GM15510 (cell line): ENCODE measurements around the gene LHFPL2.

Source experiments
- POLR2A ChIP-seq: IDR thresholded peaks from 3 replicates; pipeline ENCODE4 v1.6.1; 2011; ENCODE audit warnings: borderline replicate concordance; ENCODE audit not compliant: insufficient read length; ENCODE audit errors: extremely low read depth

LHFPL2 gene

DNA sequence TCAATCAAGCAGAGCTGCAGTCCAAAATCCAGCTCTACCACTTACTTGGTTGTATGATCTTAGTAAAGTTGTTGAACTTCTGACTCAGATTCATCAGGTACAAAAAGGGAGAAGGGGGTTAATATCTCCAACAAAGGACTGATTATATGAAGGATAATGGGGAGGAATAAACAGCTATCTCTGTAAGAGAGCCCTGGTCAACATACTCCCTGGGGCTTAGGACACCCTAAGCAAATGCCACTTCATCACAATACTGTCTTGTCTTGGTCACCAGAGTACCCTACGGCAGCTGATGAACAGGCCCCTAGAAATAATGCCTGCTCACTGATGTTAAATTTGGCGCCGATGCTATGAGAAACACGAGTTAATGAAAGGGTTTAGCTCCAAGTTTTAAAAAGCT, 34.8 kb downstream of the LHFPL2 start:
- TF ChIP-seq POLR2A: no peak

DNA sequence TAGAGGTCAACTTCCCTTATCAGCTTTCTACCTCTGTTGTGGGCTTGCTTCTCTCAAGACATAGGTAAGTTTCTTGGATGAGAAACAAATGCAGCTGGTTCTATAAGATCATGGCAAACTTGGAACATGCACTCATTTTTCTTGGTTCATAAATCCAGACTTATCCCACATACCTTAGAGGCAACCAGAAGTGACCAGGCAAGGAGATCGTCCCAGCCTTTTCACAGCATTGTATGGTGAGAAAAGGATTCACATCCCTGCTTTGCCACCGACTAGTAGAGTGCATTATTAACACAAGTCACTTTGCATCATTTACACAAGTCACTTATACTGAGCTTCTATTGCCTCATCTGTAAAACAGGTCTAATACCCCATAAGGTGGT, 35.4 kb downstream of the LHFPL2 start:
- no peak for TF ChIP-seq POLR2A

DNA sequence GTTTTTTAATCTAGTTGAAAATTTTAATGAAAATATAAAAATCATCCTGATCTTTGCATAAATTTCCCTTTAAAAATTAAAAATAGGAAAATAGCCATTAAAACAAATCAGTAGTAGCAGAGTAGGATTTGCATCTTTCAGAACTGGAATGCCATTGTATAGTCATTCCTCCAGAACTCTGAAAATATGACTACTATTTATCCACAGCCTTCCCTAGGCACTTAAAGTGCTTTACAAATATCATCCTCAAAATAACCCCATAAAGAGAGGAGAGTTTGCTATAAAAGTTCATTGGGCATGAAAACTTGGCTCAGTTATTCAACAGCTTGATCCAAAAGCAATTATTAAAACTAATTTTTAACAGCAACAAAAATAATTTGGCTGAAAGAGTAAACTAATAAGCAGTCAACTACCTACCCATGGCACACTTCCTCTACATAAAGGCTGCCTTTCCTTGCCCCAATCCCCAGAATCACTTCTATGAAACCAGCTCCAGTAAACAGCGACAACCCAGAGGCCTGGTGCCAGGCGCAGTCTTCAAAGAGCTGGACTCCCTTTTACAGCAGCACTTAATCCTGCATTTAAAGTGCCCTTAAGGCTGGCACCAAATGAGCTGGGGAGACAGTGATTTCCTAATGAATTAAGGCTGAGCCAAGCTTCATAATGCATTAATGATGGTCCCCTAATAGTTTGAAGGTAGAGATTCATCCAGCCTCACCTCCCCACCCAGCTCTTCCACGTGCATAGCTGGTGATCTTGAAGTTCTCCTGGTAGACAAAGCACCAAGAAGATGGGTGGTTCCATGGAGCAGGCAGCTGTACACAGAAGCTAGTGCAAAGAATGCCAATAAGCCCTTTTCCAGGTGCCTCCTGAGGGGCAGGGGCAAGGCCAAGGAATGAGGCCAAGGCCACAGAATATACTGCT, 36.1 kb downstream of the LHFPL2 start:
- no peak for TF ChIP-seq POLR2A

DNA sequence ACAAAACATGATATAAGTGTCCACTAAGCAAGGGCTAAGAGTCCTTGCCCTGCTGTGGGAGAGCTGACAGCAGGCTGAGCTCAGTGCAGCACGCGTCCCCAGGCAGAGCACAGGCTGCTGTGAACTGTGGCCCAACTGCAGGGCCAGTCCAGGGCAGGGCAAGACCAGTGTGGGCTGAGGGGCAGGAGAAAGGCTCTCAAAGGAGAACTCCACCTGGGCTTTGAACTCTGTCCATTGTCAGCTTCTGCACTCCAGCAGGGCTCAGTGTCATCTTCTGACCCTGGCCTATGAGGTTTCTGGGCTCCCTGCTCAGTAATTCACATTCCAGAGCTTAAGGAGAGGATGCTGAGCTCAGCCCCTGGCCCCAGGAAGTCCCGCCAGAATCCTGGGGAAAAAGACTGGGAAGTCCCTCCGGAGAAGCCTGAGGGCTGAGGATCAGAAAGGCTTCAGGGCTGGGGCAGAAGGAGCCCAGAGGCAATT, 37.4 kb downstream of the LHFPL2 start:
- no peak for TF ChIP-seq POLR2A

DNA sequence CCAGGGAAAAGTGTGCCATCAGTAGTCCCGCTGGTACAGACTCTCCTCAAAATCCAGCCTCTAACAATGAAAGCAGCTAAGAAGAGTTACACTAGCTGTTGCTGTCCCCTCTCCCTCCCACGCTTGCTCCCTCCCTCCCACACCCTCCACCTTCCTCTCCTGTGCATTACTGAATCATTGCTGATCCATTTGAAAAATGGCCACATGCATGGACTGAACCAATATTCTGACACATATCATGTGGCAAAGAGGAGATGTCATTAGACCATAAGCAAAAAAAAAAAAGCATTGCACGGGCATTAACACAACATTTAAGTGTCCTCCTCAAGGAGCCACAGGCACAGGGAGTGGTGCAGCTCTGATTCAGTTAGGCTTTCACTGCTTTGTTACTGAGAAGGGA, 37.9 kb downstream of the LHFPL2 start:
- no peak for TF ChIP-seq POLR2A

DNA sequence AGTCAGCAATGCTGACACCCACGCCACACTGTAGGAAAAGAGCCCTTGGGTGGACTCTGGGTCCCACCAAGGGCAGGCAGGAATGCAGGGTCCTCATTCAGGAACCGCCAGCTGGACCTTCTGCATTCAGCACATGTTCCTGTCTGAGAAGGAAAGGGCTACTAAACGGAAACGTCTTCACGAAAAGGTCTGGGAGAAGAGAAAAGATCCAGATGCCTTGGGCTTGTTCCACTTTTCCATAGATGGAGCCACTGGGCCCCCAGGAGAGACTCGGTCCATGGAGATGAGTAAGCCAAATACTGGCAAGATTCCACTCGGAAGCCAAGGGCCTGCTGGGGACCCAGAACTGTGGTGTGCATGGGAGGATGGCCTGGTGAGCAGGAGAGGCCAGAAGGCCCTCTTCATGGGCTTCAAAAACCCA, 38.4 kb downstream of the LHFPL2 start:
- TF ChIP-seq POLR2A: no peak

DNA sequence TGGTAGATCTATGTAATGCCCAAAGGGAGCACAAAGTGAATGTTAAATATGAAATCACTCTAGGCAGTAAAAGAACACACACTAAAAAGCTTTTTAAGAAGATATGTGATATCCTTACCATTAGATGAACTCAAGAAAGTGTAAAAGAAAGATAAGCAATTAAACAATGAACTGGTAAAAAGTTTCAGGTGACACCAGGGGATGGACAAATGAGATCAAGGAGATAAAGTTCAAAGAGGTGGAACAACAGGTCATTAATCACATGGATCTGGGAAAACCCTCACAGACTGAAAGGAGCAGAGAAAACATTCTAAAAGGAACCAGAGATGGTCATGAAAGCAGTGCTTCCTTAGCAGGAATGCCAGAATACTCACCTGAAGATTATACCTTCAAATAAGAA, 40.7 kb downstream of the LHFPL2 start:
- TF ChIP-seq POLR2A: no peak

DNA sequence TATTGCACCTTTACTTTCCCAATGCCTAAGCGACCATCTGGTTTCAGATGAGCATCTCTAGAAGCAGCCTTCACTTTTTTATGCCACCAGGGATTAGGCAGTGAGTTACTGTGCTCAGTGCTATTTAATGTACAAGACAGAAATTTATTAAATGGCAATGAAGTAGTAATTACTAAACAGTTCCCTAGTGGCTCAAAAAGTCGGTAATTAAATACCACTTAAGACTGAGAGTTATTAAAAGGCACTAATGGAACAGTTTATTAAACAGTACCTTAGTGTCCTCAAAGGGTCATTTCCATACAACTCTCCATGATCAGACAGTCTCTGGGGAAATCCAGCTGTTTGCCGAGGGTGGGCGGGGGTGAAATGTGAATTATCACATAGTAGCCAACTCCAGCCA, 42.3 kb downstream of the LHFPL2 start:
- no peak for TF ChIP-seq POLR2A

DNA sequence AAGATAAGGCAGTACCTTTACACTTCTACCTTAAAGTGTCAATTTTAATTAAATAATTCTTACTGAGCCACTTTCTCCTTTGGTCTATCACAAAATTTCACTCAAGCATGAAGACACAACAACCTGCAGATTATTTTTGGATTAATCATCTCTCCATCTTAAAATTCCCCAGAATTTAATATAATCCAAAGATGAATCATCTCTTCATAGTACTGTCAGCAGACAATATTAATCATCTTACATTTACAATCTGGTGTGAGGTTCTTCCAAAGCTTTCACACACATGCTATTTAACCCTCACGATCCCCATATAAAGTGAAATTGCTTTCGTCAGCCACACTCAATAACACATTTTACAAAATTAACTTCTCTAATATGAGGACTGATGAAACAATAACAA, 43.0 kb downstream of the LHFPL2 start:
- TF ChIP-seq POLR2A: no peak

DNA sequence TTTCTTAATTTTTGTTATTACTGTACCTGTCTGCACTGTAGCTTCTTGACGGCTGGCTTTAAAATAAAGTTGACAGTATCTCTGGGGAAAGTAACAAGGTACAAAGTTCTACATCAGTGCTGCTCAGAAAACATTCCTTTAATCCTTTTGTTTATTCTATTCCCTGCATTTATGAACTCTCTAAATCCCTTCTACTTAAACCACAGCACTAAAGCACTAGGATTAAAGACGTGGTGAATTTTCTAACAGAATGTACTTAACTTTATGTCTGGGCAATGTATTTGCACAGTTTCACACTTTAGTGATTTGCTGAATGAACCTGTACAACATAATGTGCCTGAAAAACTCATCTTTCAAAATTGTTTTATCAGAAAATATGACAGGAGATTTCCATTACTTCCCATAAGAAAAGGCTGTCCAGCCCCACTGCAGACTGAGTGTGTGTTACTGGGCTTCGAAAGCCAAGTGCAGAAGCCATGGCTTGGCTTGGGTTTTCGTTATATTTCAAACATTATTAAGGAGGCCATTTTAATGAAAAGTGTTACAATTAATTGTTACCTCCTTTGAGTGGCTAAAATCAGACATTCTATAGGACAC, 43.8 kb downstream of the LHFPL2 start:
- no peak for TF ChIP-seq POLR2A

DNA sequence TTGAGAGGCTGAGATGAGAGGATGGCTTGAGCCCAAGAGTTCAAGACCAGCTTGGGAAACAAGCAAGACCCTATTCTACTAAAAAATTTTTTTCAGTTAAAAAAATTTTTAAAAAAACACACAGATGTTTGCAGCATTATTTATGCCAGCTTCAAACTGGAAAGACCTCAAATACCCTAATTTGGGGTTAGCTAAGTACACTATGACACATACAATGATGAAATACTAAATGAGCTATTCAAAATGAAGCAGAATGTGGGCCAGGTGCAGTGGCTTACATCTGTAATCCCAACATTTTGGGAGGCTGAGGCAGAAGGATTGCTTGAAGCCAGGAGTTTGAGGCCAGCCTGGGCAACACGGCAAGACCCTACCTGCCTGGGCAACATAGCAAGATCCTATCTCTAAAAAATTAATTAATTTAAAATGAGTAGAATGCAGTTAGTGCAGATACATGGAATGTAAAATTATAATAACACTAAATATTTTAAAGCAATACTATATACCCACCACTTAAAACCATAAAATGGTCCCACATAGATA, 44.9 kb downstream of the LHFPL2 start:
- TF ChIP-seq POLR2A: no peak

DNA sequence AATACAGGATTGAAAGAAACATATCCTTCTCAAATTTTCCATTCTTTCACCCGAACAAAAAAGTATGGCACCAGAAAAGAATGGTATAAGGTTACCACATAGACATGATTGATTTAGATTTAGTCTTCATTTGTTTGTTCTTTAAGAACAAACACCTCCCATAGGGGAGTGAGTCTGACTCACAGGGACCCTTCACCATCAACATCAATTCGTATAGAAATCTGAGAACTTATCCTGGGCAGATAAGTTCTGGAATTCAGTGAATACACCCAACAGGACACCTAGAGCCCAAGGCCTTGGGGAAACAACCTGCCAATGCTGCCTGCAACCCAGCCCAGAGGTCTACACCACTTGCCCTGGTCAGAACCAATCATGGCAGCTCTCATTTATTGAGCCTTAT, 46.2 kb downstream of the LHFPL2 start:
- TF ChIP-seq POLR2A: no peak

DNA sequence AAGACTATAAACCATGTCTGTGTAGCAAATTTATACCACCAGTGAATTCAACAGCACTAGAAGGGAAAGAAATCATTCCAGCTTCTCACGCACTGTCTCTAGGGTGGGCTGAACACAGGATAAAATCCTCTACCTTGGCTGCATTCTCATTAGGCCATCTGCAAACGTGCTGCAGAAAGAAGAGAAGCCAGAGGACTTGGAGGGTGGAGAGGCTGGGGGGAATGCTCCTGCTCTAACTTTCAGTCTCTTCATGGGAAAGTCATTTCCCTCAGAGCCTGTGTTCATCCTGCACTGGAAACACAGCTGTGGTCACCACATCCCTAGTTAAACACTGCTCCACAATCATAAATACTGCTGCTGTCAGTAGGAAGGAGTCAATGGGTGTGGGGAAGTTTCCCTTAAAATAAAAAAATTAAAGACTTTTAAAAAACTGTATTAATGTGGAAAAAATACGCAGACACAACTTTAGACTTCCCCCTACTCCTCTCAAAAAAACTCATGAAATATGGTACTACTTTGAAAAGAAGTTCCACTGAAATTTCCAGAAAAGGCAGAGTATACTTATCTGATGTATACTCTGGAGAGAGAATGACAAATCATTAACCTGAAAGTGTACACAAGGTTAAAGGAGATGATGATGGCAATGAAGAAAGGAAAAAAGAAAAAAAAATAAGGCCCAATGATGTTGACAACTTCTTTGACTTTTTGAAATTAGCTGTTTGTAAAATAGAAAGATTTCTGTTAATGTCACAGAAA, 46.8 kb downstream of the LHFPL2 start:
- TF ChIP-seq POLR2A: no peak

DNA sequence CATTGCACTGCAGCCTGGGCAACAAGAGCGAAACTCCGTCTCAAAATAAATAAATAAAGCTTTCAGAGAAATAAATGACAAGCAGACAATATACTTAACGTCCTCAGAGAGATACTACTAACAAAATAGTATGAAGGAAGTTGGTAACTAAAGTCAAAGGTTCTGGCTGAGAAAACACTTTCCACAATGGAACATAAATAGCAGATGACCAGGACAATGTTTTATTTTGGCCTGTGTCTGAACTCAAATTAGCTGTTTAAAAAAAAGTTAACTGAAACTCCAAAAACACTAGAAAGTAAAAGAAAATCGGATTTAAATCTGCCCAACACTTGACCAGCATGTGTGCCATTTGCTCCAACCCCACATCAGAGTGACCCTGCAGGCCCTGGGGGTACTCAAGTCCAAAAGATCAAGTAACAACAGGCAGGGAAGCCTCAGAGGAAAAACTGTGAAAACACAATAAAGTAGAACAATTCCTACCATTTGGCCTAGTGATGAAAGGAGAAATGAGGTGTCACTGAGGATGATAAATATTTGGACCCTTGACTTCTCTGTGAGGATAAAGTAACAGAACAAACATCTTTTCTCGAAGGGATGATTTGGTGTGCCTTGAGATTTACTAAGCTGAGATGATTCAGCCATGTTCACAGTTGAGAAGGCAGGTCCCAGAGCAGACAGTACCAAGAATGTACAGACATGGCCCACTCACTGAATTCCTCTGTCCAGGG, 47.7 kb downstream of the LHFPL2 start:
- no peak for TF ChIP-seq POLR2A
